ENCODE results near the gene G6PC2.
A peak's percentile ranks its signal among the peaks of the same experiment; 100 is the strongest.
"Not testable (repeated sequence)": the region's sequence is repeated elsewhere in the genome, so short reads cannot be mapped to it uniquely, and the experiment has no call there.

The G6PC2 gene

GRCh38 chr2:168901003-168901402 lies at the start of gene G6PC2:
Gene G6PC2 (plus strand): TSS chr2:168901291. CDS start chr2:168901332, 41 bp downstream.
- ATAC-seq, result no peak

GRCh38 chr2:168851674-168852320 lies 49.3 kb upstream of the G6PC2 start:
- no peak overlapping the region for H3K27ac Mint-ChIP-seq
- no peaks in the 10 kb centered on the region for H3K4me1 Mint-ChIP-seq
- peaks cover 0 to 4% of the 10 kb centered on the region in 2 donors for H3K9me3 Mint-ChIP-seq
- ATAC-seq (no peak), DNase-seq (no peak)
- no peaks in the 10 kb centered on the region for H3K27me3 Mint-ChIP-seq
- H3K4me3 Mint-ChIP-seq, result no peak overlapping the region

More at GRCh38 chr2:168901003-168901402, at the start of gene G6PC2:
- no peak for DNase-seq
- Mint-ChIP-seq H3K27ac (no peak within 1 kb of the TSS), H3K27me3 (no peaks in the 10 kb centered on the region), H3K4me1 (no peaks in the 10 kb centered on the region), H3K4me3 (no peak within 1 kb of the TSS), H3K9me3 (no peaks in the 10 kb centered on the region)

- DNase-seq (no peak), ATAC-seq (no peak)
- no peak overlapping the region for H3K27ac Mint-ChIP-seq
- H3K9me3 Mint-ChIP-seq, result peaks cover 0 to 4% of the 10 kb centered on the region in 2 donors
- no peak overlapping the region for H3K4me3 Mint-ChIP-seq
- H3K27me3 Mint-ChIP-seq, result no peaks in the 10 kb centered on the region
- no peaks in the 10 kb centered on the region for H3K4me1 Mint-ChIP-seq
These were observed 48.6 kb upstream of the G6PC2 start for GRCh38 chr2:168852481-168852880.

- no peak for DNase-seq
- Mint-ChIP-seq H3K27me3 (no peaks in the 10 kb centered on the region), H3K4me1 (no peaks in the 10 kb centered on the region), H3K9me3 (peaks cover 0 to 4% of the 10 kb centered on the region in 2 donors), H3K27ac (no peak overlapping the region), H3K4me3 (no peak overlapping the region)
- ATAC-seq, result no peak
These were observed 47.6 kb upstream of the G6PC2 start for GRCh38 chr2:168853471-168853870.

GRCh38 chr2:168854651-168855050 lies 46.4 kb upstream of the G6PC2 start:
- Mint-ChIP-seq H3K27ac (no peak overlapping the region), H3K9me3 (peaks cover 0 to 4% of the 10 kb centered on the region in 2 donors), H3K27me3 (no peaks in the 10 kb centered on the region), H3K4me1 (no peaks in the 10 kb centered on the region), H3K4me3 (no peak overlapping the region)
- ATAC-seq (no peak), DNase-seq (no peak)

DNA sequence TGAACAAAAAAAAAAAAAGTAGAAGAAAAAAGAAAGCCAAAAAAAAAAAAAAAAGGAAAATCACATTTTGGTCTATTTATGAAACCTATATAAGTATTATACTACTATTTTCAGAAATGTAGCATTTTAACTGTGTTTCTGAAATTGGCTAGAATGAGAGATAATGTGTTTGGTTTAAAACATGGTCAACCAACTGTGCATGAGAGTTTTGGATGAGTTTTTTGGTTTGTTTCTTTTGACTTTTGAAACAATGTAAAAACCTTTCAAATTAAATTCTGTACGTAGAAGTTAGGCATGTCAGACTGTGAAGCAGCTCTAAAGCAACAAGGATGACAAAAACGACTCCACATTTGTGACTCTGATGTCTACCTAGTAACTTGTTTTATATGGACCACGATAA lies 45.5 kb upstream of the G6PC2 start:
- DNase-seq (no peak), ATAC-seq (no peak)
- Mint-ChIP-seq H3K27ac (no peak overlapping the region), H3K4me3 (no peak overlapping the region), H3K9me3 (peaks cover 0 to 4% of the 10 kb centered on the region in 2 donors), H3K4me1 (no peaks in the 10 kb centered on the region), H3K27me3 (no peaks in the 10 kb centered on the region)

- ATAC-seq, result no peak
- Mint-ChIP-seq H3K27me3 (no peaks in the 10 kb centered on the region), H3K9me3 (peaks cover 0 to 4% of the 10 kb centered on the region in 2 donors), H3K27ac (no peak overlapping the region), H3K4me1 (no peaks in the 10 kb centered on the region), H3K4me3 (no peak overlapping the region)
- DNase-seq, result no peak
These were observed 42.9 kb upstream of the G6PC2 start for GRCh38 chr2:168858146-168858545.

DNA sequence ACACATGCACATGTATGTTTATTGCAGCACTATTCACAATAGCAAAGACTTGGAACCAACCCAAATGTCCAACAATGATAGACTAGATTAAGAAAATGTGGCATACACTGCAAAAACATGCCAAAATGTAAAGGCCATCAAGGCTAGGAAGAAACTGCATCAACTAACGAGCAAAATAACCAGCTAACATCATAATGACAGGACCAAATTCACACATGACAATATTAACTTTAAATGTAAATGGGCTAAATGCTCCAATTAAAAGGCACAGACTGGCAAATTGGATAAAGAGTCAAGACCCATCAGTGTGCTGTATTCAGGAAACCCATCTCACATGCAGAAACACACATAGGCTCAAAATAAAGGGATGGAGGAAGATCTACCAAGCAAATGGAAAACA lies 33.9 kb upstream of the G6PC2 start:
- not testable (repeated sequence) for H3K4me1 Mint-ChIP-seq, H3K4me3 Mint-ChIP-seq, DNase-seq, H3K9me3 Mint-ChIP-seq, ATAC-seq, H3K27ac Mint-ChIP-seq, H3K27me3 Mint-ChIP-seq

DNA sequence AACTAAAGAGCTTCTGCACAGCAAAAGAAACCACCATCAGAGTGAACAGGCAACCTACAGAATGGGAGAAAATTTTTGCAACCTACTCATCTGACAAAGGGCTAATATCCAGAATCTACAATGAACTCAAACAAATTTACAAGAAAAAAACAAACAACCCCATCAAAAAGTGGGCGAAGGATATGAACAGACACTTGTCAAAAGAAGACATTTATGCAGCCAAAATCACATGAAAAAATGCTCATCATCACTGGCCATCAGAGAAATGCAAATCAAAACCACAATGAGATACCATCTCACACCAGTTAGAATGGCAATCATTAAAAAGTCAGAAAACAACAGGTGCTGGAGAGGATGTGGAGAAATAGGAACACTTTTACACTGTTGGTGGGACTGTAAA lies 30.7 kb upstream of the G6PC2 start:
- not testable (repeated sequence) for H3K4me1 Mint-ChIP-seq, H3K9me3 Mint-ChIP-seq, H3K27ac Mint-ChIP-seq, DNase-seq, H3K4me3 Mint-ChIP-seq, H3K27me3 Mint-ChIP-seq, ATAC-seq

- not testable (repeated sequence) for H3K27ac Mint-ChIP-seq, H3K4me1 Mint-ChIP-seq, H3K27me3 Mint-ChIP-seq, DNase-seq, H3K4me3 Mint-ChIP-seq, ATAC-seq, H3K9me3 Mint-ChIP-seq
These were observed 30.3 kb upstream of the G6PC2 start for GRCh38 chr2:168870824-168871223.

GRCh38 chr2:168874368-168875054 lies 26.6 kb upstream of the G6PC2 start:
- Mint-ChIP-seq H3K4me1 (no peaks in the 10 kb centered on the region), H3K27ac (no peak overlapping the region), H3K9me3 (no peaks in the 10 kb centered on the region), H3K4me3 (no peak overlapping the region), H3K27me3 (no peaks in the 10 kb centered on the region)
- DNase-seq (no peak), ATAC-seq (no peak)

- not testable (repeated sequence) for DNase-seq, H3K4me3 Mint-ChIP-seq, H3K27me3 Mint-ChIP-seq, H3K27ac Mint-ChIP-seq, H3K4me1 Mint-ChIP-seq, H3K9me3 Mint-ChIP-seq, ATAC-seq
These were observed 18.9 kb upstream of the G6PC2 start for GRCh38 chr2:168882163-168882562.

DNA sequence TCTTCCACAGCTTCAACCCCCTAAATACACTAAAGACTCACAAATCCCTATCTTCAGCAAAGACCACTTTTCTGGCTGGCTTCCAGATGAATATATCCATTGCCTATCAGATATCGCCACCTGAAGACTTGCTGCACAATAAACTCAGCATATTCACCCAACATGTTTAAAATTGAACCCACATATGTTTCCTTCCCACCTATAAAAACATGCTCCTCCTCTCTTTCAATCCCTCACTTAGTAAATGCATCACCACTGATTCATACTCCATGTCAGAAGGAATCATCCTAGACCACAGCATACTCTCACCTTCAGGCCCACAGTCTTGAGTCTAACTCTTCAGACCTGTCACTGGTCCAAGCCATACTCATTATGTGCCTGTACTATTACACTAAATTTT lies 16.1 kb upstream of the G6PC2 start:
- Mint-ChIP-seq H3K27ac (no peak overlapping the region), H3K27me3 (no peaks in the 10 kb centered on the region), H3K9me3 (no peaks in the 10 kb centered on the region), H3K4me1 (no peaks in the 10 kb centered on the region), H3K4me3 (no peak overlapping the region)
- no peak for DNase-seq
- ATAC-seq, result peak; percentile 57

- H3K9me3 Mint-ChIP-seq, result no peaks in the 10 kb centered on the region
- no peak for DNase-seq
- H3K4me3 Mint-ChIP-seq, result peak overlapping the region; percentile 91 to 99
- peaks cover 6% of the 10 kb centered on the region for H3K4me1 Mint-ChIP-seq
- H3K27me3 Mint-ChIP-seq, result peaks cover 17% of the 10 kb centered on the region
- H3K27ac Mint-ChIP-seq, result peak overlapping the region; percentile 99
- ATAC-seq, result no peak
These were observed 11.5 kb upstream of the G6PC2 start for GRCh38 chr2:168889635-168890005.

DNA sequence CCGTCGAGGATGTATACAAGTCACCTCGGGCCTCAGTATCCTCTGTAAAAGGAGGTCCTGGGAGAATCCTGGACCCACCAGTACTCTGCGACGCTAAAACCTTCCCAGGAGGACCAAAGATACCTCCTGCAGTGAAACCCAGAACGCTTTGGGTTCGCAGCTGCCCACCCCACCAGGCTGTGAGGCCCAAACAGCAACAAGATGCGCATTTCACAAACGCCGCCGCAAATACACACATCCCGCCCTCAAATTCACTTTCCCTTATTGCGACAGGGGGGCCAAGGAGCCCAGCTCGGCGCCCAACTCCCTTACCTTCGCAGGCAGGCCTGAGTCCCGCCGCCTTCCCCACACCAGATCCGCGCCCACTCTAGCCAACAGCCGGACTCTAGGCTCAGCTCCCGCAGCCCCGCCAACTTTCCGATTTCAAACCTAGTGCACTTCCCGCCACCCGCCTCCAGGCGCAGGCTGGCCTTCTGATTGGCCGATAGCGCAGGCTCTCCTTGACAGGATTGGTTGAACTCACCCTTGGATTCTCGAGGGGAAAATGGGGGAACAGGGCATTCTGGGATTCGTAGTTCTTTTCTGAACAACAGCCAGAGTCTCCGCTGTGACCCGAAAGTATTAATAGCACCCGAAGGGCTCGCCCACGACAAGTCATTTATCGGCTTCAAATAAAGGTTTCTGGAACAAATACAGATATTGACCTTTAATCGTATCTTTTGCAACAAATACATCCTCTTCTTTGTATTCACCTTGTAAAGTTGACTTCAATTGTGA lies 10.9 kb upstream of the G6PC2 start, which contains the start of gene SPC25:
SPC25 (minus strand) TSS at position 425 of the 777 bp plus-strand sequence. CDS start 911 bp downstream, outside the sequence.
- peak within 1 kb of the TSS; percentile 99 for H3K27ac Mint-ChIP-seq
- peak within 1 kb of the TSS; percentile 91 to 99 for H3K4me3 Mint-ChIP-seq
- no peaks in the 10 kb centered on the region for H3K9me3 Mint-ChIP-seq
- H3K27me3 Mint-ChIP-seq, result peaks cover 23% of the 10 kb centered on the region
- ATAC-seq, result peak; percentile 99
- H3K4me1 Mint-ChIP-seq, result peaks cover 6% of the 10 kb centered on the region
- DNase-seq, result peak; percentile 86 to 92

GRCh38 chr2:168892327-168892726 lies 8.8 kb upstream of the G6PC2 start:
- H3K9me3 Mint-ChIP-seq, result no peaks in the 10 kb centered on the region
- H3K4me3 Mint-ChIP-seq, result no peak overlapping the region
- DNase-seq (no peak), ATAC-seq (no peak)
- H3K27ac Mint-ChIP-seq, result no peak overlapping the region
- H3K27me3 Mint-ChIP-seq, result peaks cover 27% of the 10 kb centered on the region
- H3K4me1 Mint-ChIP-seq, result peaks cover 6% of the 10 kb centered on the region

Data from stimulated activated naive CD8-positive, alpha-beta T cell treated with anti-CD3 and anti-CD28 coated beads, Interleukin-15, amount 100 ng/mL, for 72 hours (primary cell).